ENCODE data around the gene RGS11.
A peak's percentile ranks its signal among the peaks of the same experiment; 100 is the strongest.

RGS11 gene

GRCh38 chr16:280991-281659, 5.4 kb upstream of the RGS11 start:
- peak overlapping the region; percentile 39 for H3K4me3 ChIP-seq (ENCODE audit: low read depth, low read length)

- H3K4me3 ChIP-seq (ENCODE audit: low read depth, low read length): peak within 1 kb of the TSS; percentile 39
Observed at GRCh38 chr16:280552-280951, 4.8 kb upstream of the RGS11 start, which contains the start of gene ARHGDIG. TSS of gene ARHGDIG (plus strand) at chr16:280591. CDS start at chr16:280681, 90 bp downstream.

- H3K4me3 ChIP-seq (ENCODE audit: low read depth, low read length): peak overlapping the region; percentile 8
Observed at GRCh38 chr16:280005-280460, 4.3 kb upstream of the RGS11 start.

- H3K4me3 ChIP-seq (ENCODE audit: low read depth, low read length): no peak overlapping the region
Observed at GRCh38 chr16:279531-279930, 3.8 kb upstream of the RGS11 start.

GRCh38 chr16:278863-279366, 3.2 kb upstream of the RGS11 start:
- H3K4me3 ChIP-seq (ENCODE audit: low read depth, low read length): no peak overlapping the region

GRCh38 chr16:276426-277077, 808 bp upstream of the RGS11 start:
- no peak overlapping the region for H3K4me3 ChIP-seq (ENCODE audit: low read depth, low read length)

GRCh38 chr16:275041-275641, 603 bp downstream of the RGS11 start:
- peak overlapping the region; percentile 37 for H3K4me3 ChIP-seq (ENCODE audit: low read depth, low read length)

GRCh38 chr16:273547-274421, 2.0 kb downstream of the RGS11 start:
- no peak overlapping the region for H3K4me3 ChIP-seq (ENCODE audit: low read depth, low read length)

GRCh38 chr16:272633-273546, 2.9 kb downstream of the RGS11 start:
- H3K4me3 ChIP-seq (ENCODE audit: low read depth, low read length): no peak overlapping the region

- no peak overlapping the region for H3K4me3 ChIP-seq (ENCODE audit: low read depth, low read length)
Observed at GRCh38 chr16:270381-271255, 5.1 kb downstream of the RGS11 start.

- H3K4me3 ChIP-seq (ENCODE audit: low read depth, low read length): no peak overlapping the region
Observed at GRCh38 chr16:269061-269796, 6.5 kb downstream of the RGS11 start.

- H3K4me3 ChIP-seq (ENCODE audit: low read depth, low read length): no peak overlapping the region
Observed at GRCh38 chr16:268141-269053, 7.3 kb downstream of the RGS11 start.

GRCh38 chr16:267562-267961, 8.2 kb downstream of the RGS11 start:
- peak overlapping the region; percentile 8 for H3K4me3 ChIP-seq (ENCODE audit: low read depth, low read length)

GRCh38 chr16:266258-267164, 9.2 kb downstream of the RGS11 start:
- no peak overlapping the region for H3K4me3 ChIP-seq (ENCODE audit: low read depth, low read length)

GRCh38 chr16:265711-266110, 10.0 kb downstream of the RGS11 start:
- H3K4me3 ChIP-seq (ENCODE audit: low read depth, low read length): no peak overlapping the region

GRCh38 chr16:265002-265529, 10.7 kb downstream of the RGS11 start:
- H3K4me3 ChIP-seq (ENCODE audit: low read depth, low read length): no peak overlapping the region
